HG03432 (cell line): ENCODE data around the gene C1orf159.
A peak's percentile ranks its signal among the peaks of the same experiment; 100 is the strongest.

ENCODE experiments used
- ATAC-seq: cut with Tn5 transposase; IDR thresholded peaks from one replicate; pipeline ENCODE4 v1.9.1; 2021; ENCODE audit warnings: mild to moderate bottlenecking, moderate library complexity; ENCODE audit not compliant: unreplicated experiment

C1orf159 gene

DNA sequence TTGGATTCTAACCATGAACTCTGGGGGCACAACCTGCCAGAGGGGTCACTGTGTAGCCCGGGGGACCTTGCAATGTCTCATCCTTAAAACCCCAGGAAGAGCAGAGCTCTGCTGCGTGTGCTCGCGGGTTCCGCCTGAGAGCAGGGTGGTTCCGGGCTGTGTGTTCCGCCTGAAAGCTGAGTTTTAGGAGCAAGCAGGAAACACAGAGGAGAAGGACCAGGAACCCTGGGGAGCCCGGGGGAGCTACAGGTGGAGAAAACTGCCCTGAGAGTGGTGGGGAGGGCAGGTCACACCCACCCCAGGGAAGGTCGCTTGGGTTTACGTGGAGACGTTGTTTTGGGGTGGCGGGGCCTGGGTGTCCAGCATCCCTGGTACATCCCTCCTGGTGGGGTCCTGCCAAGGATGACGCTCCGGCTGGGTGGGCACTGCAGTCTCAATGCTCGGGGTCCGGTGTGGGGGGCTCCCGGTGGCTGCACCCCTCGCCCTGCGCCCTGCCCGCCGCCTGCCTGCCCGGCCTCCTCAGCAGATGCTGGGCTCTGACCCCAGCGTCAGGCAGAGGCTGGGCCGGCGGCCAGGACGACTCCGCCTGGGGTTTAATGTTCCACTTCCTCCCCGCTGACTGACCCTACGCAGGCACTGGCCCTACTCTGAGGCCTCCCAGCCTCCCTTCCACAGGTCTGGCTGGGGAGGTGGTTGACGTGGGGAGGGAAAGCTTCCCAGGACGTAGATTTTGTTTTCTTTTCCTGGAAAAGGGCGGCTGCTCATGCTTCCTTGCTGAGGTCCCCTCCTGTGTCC is 17.3 kb upstream of the C1orf159 start:
- no peak for ATAC-seq

DNA sequence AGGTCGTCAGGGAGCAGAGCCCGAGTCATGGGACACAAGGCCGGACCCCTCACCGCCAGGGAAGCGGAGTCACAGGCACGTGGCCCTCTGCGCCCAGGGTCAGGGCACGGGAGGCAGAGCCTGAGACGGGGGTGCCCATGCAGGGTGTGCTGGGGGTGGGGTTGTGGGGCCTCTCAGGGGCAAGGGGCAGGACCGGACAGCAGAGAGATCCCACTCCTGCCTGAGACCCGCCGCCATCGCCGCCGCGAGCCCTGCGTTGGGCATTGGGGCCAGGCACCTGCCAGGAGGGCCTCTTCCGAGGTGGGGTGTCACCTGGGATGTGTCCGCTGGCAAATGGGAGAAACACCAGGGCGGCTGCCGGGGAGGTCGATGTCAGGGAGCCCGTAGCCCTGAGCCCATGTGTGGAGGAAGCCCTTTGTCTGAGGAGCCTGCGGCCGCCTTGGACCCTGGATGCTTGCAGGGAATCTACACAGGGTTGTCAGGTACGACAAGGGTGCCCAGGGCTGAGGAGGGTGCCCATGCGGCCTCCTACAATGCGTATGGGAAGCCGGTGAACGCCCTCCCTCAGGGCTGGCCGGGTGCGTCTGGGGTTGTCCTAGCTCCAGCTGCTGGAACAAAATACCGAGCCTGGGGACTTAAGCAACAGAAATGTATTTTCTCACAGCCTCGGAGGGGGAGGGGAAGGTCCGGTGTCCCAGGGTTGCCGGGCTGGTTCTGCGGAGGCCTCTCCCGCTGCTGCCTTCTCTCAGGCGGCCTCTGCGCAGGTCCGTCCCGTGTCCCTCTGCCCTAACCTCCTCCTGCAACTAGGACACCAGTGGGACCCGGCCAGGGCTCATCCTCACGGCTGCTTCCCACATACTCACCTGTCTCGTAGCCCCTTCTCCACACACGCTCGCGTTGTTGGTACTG is 16.4 kb upstream of the C1orf159 start:
- no peak for ATAC-seq

DNA sequence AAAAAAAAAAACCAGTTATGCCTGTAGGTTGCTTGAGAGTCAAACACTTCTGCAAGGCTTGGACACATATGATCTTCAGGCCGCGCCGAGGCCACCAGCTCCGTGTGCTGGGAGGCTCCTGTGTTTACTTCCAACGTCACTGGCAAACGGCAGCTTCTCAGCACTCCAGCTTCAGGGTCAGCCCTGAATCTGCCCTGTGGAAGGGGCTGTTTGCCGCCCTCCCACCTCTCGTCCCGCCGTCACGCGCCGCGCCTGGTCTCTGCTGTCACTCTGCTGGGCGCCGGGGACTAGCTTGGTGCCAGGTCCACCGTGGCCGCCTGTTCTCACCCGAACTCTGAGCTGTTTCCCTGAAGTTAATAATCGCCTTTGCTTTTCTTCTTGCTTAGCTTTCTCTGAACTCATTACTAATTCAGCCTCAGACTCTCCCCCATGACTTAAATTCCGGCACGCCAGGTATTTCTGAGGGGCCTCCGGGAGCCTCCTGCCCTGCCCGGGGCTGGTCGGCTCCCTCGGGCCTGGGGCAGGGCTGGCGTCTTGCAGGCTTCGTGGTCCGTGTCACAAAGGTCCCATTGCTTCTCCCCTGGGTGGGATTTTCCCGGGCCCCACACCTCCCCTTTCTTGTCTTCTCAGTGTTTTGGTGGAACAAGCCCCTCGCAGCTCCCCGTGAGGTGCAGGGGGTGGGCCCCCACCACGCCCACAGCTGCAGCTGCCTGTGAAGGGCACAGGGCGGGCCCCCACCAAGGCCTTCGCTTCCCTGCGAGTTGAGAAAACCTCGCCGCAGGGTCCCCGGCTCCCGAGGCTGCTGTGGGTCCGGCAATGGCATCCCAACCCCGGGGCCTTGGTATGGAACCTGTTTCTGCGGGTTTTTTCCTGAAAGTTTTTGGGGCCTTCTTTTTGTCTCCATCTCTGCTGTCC is 14.6 kb upstream of the C1orf159 start:
- ATAC-seq, result no peak

GRCh38 chr1:1129381-1129821 is 13.5 kb upstream of the C1orf159 start:
- ATAC-seq, result no peak

DNA sequence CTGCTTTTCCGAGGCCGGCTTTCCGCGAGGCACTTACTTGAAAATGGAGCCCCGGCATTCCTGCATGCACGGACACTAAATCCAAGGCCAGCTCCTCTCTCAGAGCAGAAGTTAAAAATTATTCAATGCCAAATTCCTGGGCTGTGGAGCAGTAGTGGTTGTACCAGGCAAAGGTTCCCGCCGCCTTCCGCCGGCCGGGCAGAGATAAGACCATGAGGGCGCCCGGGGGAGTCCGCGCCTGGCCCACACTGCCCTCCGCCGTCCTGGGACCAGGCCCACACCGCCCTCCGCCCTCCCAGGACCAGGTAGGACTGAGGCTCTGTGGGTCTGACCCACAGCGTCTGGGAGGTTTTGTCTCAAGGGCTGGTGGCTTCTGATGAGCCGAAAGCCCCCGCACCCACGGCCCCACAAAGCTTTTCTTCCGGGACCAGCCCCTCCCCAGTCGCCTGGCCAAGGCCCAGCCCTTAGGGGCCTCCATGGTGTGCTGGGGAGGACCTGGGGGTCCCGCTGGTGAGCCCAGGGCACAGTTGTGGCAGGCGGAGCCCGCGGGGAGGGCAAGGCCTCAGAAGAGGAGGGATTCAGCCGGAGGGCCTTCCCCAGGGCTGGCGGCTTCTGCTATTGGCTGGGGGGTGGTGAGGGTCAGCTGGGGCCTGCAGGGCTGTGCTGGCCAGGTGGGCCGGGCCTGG is 12.7 kb upstream of the C1orf159 start:
- no peak for ATAC-seq

DNA sequence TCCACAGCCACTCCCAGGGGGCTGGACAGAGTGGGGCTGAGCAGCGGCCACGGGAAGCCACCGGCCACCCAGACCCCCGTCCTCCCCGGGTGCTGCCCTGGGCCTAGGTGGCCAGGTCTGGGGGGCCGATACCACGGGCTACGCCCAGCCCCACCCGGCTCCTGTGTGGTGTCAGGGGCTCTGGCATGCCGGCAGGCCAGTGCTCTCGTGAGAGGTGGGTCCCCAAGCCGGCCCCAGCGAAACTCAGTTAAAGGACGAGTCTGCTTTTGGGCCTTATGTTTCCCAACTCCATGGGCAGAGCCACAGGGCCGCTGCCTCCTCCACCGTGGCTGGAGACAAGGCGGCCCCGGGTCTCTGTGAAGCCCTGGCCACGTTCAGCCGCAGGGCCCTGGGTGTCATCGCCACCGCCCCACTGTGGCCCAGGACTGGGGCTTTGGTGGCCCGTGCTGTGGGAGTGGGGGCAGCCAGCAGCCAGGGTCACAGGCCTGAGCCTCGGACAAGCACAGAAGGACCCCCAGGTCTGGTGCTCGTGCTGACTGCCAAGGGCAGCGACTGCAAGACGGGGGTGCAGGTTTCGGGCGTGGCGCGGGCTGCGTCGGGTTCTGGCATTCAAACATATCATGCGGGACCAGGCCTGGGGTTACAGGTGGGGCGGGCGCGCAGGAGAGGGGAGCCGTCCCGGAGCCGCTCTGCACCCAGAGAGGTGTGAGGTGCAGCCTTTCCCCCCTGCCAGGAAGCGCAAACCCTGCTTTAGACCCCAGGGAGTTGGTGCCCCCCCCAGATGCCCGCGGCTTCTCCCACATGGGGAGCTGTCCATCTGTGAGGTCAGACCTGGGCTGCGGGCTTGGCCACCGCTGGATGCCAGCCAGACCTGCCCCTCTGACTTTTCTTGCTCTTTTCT is 11.9 kb upstream of the C1orf159 start:
- no peak for ATAC-seq

DNA sequence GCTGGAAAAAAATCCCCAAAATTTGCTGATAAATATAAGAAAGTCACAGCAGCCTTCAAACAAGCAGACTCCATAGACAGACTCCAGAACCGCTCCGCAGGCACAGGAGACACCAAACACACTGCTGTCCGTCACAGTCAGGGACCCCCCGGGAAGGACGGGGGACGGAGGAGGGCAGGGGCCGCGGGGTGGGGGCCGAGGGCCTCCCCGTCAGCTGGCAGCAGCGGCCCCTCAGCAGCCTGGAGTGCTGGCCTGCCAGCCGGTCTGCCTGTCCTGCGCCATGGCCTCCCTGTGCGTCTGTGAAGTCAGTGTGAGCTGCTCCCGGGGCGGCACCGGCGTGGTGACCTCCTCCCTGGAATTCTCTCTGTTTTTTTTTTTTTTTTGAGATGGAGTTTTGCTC is 10.1 kb upstream of the C1orf159 start:
- no peak for ATAC-seq

DNA sequence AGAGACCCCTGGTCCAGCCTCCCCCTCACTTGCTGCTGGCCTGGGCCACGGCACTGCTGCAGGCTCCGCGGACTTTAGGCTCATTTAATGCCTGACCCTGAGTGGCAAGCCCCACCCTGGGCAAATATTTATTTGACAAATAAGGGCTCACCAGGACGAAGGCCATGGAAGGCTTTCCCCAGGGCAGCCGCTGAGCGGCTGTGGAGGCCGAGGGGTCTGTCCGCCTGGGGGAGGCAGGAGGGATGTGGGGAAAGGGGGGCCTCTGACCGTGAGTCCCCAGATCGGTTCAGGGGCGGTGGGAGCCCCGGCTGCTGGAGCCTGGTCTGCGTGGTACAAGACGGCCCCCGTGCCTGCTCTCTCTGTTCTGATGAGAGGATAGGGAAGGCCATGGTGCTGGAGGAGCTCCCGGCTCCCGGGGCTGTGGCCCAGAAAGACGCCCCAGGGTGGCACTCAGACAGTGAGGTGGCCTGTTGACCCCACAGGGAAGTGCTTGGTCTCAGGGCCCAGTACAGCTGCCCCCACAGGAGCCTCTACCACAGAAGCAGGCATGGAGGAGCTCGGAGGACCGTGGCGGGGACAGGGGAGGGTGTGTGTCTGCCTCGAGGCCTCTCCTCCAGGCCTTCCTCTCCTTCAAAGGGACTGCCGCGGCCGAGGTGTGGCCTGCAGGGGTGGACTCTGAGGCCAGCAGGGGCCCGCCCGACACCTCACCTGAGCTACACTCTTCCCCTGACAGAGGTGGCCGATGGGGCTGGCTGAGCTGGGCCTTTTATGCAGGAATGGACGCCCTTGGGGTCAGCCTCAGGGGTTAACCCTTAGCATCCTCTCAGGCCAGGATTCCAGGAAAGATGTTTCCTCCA is 9.1 kb upstream of the C1orf159 start:
- ATAC-seq, result no peak

- no peak for ATAC-seq
These were observed 8.6 kb upstream of the C1orf159 start for GRCh38 chr1:1124508-1124785.

DNA sequence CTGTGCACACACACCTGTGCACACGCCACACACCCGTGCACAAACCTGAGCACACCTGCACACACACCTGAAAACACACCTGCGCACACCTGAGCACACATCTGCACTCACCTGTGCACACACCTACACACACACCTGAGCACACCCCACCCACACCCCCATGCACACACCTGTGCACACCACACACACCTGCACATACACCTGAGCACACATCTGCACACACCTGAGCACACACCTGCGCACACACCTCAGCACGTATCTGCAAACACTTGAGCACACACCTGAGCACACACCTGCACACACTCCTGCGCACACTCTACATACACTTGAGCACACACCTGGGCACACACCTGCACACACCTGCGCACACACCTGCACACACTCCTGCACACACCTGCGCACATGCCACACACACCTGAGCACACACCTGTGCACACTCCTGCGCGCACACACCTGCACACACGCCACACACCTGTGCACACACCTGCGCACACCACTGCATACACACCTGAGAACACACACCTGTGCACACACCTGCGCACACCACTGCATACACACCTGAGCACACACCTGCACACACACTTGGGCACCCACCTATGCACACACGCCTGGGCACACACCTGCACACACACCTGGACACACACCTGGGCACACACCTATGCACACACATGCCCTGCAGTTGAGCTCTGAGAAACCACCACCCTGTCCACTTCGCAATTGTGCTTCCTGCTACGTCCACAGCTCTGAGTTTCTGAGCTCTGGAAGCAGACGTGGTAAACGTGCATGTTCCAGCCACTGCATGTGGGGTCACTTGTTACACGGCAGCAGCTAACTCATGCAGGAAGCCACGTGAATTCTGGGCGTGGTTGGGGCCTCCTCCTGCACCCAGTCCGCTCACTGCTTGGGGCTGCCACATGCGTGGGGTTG is 8.0 kb upstream of the C1orf159 start:
- ATAC-seq, result no peak

DNA sequence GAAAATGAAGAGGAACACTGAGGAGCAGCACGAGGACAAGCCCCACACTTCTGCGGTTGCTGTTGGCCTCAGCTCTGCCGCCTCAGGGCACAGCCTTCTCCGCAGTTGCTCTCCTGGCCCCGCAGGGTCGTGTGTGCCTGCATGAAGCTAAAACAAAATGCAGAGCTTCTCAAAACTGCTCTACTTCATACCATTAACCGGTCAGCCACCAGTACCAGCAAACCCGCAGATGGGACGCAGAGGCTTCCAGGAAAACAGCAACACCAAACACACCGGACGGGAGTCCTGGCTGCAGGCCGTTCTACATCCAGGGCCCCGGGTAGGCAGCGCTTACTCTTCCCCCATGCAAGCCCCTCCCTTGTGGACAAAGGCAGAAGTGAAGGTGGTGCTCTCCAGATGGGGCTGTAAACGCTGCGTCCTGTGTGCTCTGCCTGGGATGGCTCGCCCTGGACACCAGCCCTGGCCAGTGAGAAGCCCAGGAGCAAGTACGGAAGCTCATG is 7.1 kb upstream of the C1orf159 start:
- ATAC-seq, result no peak

DNA sequence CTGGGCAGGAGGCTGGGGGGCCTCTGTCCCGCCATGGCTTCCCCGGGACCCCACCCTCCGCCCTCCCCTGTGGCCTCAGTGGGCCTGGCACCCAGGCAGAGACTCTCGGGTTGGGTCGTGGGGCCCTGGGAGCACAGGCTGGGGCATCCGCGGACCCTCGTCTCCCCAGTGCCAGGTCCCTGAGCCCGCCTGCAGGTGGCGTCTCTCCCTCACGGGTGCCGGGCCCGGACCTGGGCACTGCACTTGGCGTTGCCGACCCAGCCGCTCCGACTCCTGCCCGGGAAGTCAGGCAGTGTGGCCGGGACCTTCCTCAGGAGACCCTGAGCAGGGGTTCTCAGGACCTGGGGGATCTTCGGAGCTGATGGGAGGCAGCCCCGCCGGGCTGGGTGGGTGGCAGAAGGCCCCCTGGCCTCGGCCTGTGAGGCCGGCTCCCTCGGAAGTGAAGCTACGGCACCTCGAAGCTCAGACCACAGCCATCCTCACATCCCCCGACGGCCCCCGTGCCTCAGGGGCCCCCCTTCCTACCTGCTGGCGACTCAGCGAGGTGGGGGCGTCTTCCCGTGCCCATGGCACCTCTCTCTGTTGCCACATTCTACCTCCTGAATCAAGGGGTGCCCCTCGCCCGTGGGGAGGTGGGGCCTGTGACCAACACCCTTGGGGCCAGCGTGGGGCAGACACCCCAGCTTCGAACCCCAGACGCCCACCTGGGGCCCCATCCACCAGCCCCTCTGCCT is 6.4 kb upstream of the C1orf159 start:
- peak; percentile 59 for ATAC-seq

GRCh38 chr1:1121611-1122077 is 5.8 kb upstream of the C1orf159 start:
- ATAC-seq, result no peak

- no peak for ATAC-seq
These were observed 5.1 kb upstream of the C1orf159 start for GRCh38 chr1:1120866-1121591.

DNA sequence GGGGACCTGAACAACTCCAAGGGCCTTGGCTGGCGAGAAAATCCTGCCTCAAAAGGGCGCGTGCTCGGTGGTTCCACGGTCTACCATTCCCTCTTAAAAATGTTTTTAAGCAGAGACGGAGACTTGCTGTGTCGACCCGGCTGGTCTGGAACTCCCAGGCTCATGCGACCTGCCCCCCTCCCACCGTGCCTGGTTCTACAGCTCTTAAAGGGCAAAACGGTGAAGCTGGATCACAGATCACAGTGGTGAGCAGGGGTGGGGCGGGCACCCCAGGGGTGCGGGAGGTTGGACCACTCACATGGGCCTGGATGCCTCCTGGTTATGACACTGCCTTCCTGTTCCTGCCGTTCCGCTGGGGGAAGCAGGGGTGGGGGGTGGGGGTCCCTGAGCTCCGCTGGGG is 4.2 kb upstream of the C1orf159 start:
- no peak for ATAC-seq
